K562 (cell line): Measurements from ENCODE around the gene CMTM5. TPM values are rescaled to one million over a fixed set of nuclear protein-coding genes. Genes with fewer than 3 reads are reported as not detected.

Experiments
- ATAC-seq: fragments of 200-7000 bp; cut with Tn5 transposase; 3 replicates; pipeline ENCODE4 v1.9.1; 2020; ENCODE audit warnings: moderate library complexity
- BruUV-seq: library from RNA; stranded (reverse); fragments of 400-500 nt; replicated peaks from 2 replicates; lab custom pipeline; 2021; lab: Mats Ljungman, UMichigan
- CTCF ChIA-PET: fragments of 300-600 bp; formaldehyde crosslinking; extraction: SDS; loops from one replicate; lab custom pipeline; 2021; ENCODE audit warnings: low intra/inter-chr PET ratio; lab: Yijun Ruan, JAX
- POLR2A ChIA-PET: fragments of 300-600, 350-650 bp; sonication (Branson Sonifier 250); formaldehyde crosslinking; extraction: SDS; loops from one replicate; lab custom pipeline; 2021; ENCODE audit warnings: antibody characterized with exemption, inconsistent platforms; lab: Yijun Ruan, JAX
- DNase-seq, 4 experiments: peaks; one replicate each; pipeline versions ENCODE4 v3.0.0 to v3.0.0-alpha.2; 2011 to 2018; ENCODE audit warnings: low spot score in 3 of 4, mixed read lengths in 3 of 4; ENCODE audit errors: extremely low read depth in 1 of 4
- FAIRE-seq: peaks from 2 replicates; lab custom pipeline; 2011; peaks lifted over from hg19 to GRCh38; lab: Jason Lieb, UNC
- H2AFZ ChIP-seq: 2 replicates; pipeline ENCODE4 v1.6.0; 2011; ENCODE audit warnings: low read depth, low read length, control low read depth, inconsistent platforms
- H3K27ac ChIP-seq: fragments of 200-600 bp; 3 replicates; pipeline ENCODE4 v1.8.0; 2011; ENCODE audit warnings: low read depth, mild to moderate bottlenecking, control low read depth, inconsistent platforms, low read length, moderate library complexity, mixed read lengths; ENCODE audit errors: extremely low read depth
- H3K27me3 ChIP-seq, 2 experiments: fragments of 300-600 bp in 1 of 2; 2 replicates in 1 of 2; 3 replicates in 1 of 2; pipeline versions ENCODE4 v1.6.0 to v1.8.0; 2011; ENCODE audit warnings: inconsistent platforms in 2 of 2, low read length in 2 of 2, mild to moderate bottlenecking in 1 of 2, mixed read lengths in 1 of 2, moderate library complexity in 1 of 2; ENCODE audit not compliant: control insufficient read depth in 2 of 2, insufficient read depth in 2 of 2
- H3K36me3 ChIP-seq: fragments of 300-600 bp; 3 replicates; pipeline ENCODE4 v1.8.0; 2011; ENCODE audit warnings: mild to moderate bottlenecking, low read length, inconsistent platforms; ENCODE audit not compliant: control insufficient read depth, insufficient read depth
- H3K4me1 ChIP-seq, 2 experiments: fragments of 200-600 bp in 1 of 2; replicated peaks in 1 of 2; 2 replicates in 1 of 2; 3 replicates in 1 of 2; pipeline versions ENCODE4 v1.5.1 to v1.8.0; 2011; ENCODE audit warnings: inconsistent platforms in 2 of 2, low read length in 2 of 2, mild to moderate bottlenecking in 1 of 2, mixed read lengths in 1 of 2, moderate library complexity in 1 of 2; ENCODE audit not compliant: control insufficient read depth in 2 of 2, insufficient read depth in 2 of 2
- H3K4me2 ChIP-seq: 2 replicates; pipeline ENCODE4 v1.6.1; 2011; ENCODE audit warnings: low read length, control low read depth, inconsistent platforms, mixed read lengths; ENCODE audit not compliant: insufficient read depth
- H3K4me3 ChIP-seq: fragments of 200-600 bp; sonication (generic), shearing (Covaris generic); 2 replicates; pipeline ENCODE4 v1.5.1; 2016; ENCODE audit warnings: control low read depth, inconsistent platforms
- H3K79me2 ChIP-seq: fragments of 200-600 bp; 3 replicates; pipeline ENCODE4 v1.8.0; 2011; ENCODE audit warnings: low read length, inconsistent platforms; ENCODE audit not compliant: control insufficient read depth, insufficient read depth
- H3K9ac ChIP-seq, 2 experiments: 2 replicates each; pipeline versions ENCODE4 v1.6.0 to v1.6.1; 2011; ENCODE audit warnings: low read depth in 2 of 2, low read length in 2 of 2, control low read depth in 1 of 2, inconsistent platforms in 1 of 2, mild to moderate bottlenecking in 1 of 2, mixed read lengths in 1 of 2; ENCODE audit not compliant: insufficient read depth in 1 of 2
- H3K9me1 ChIP-seq: one replicate; pipeline ENCODE4 v1.6.0; 2011; ENCODE audit warnings: inconsistent platforms, mild to moderate bottlenecking, low read length, moderate library complexity; ENCODE audit not compliant: control insufficient read depth, insufficient read depth
- H3K9me3 ChIP-seq: replicated peaks from 2 replicates; pipeline ENCODE4 v1.5.1; 2011; ENCODE audit warnings: low read depth, low read length, inconsistent platforms; ENCODE audit not compliant: control insufficient read depth, insufficient read depth
- H4K20me1 ChIP-seq: replicated peaks from 2 replicates; pipeline ENCODE4 v1.6.1; 2011; ENCODE audit warnings: low read length, inconsistent platforms, mixed read lengths; ENCODE audit not compliant: control insufficient read depth, insufficient read depth
- DNMT1 ChIP-seq: fragments of 450-650 bp; IDR thresholded peaks from 2 replicates; pipeline ENCODE4 v1.6.1; 2016; ENCODE audit warnings: antibody characterized with exemption, mild to moderate bottlenecking
- GABPB1 ChIP-seq: sonication (generic); formaldehyde crosslinking; IDR thresholded peaks from 2 replicates; pipeline ENCODE4 v1.8.0; 2022; ENCODE audit warnings: mild to moderate bottlenecking, missing genetic modification reagents
- GTF3C2 ChIP-seq: IDR thresholded peaks from 3 replicates; pipeline ENCODE4 v1.6.1; 2011; ENCODE audit warnings: borderline replicate concordance, mild to moderate bottlenecking, moderate library complexity; ENCODE audit not compliant: insufficient read length; ENCODE audit errors: extremely low read depth
- IRF2 ChIP-seq: sonication (generic); formaldehyde crosslinking; IDR thresholded peaks from 2 replicates; pipeline ENCODE4 v1.8.1; 2022; ENCODE audit warnings: mild to moderate bottlenecking, missing genetic modification reagents
- KDM4B ChIP-seq, 2 experiments: fragments of 450-650 bp in 1 of 2; sonication (generic) in 1 of 2; IDR thresholded peaks; 2 replicates each; pipeline ENCODE4 v1.6.1; 2016 to 2017; ENCODE audit warnings: borderline replicate concordance in 2 of 2, antibody characterized with exemption in 1 of 2, low read depth in 1 of 2, mild to moderate bottlenecking in 1 of 2
- NR3C1 ChIP-seq: sonication (generic); formaldehyde crosslinking; IDR thresholded peaks from 2 replicates; pipeline ENCODE4 v1.8.1; 2022; ENCODE audit warnings: missing genetic modification reagents
- TBL1XR1 ChIP-seq, 2 experiments: IDR thresholded peaks; 2 replicates each; pipeline ENCODE4 v1.6.1; 2012; ENCODE audit warnings: improper control_type of control experiment in 2 of 2, low read length in 2 of 2, mild to moderate bottlenecking in 1 of 2
- ZNF174 ChIP-seq: fragments of 250-450 bp; sonication (Bioruptor Pico); IDR thresholded peaks from 2 replicates; pipeline ENCODE4 v1.4.0; 2020; ENCODE audit warnings: mild to moderate bottlenecking
- ZNF175 ChIP-seq: fragments of 200-800 bp; sonication (Bioruptor generic); IDR thresholded peaks from 2 replicates; pipeline ENCODE4 v1.6.1; 2016; ENCODE audit warnings: low read depth, mild to moderate bottlenecking, missing genetic modification characterization, missing compliant biosample characterization
- WGBS: fragments of 100-300 bp; shearing (Covaris generic); methylation state at CpG from one replicate; pipeline ENCODE4 v1.1.6; 2016; ENCODE audit warnings: low coverage, mixed read lengths; ENCODE audit not compliant: insufficient coverage; ENCODE audit errors: missing lambda C conversion rate; 5-methylcytosine and 5-hydroxymethylcytosine counted together
- in situ Hi-C: fragments of 300-500 bp; cut with MboI; formaldehyde crosslinking; loops from 4 replicates; pipeline ENCODE4 v1.15.0; 2018; ENCODE audit warnings: inconsistent platforms, mixed read lengths
- intact Hi-C: fragments of 100-400 bp; cut with micrococcal nuclease; formaldehyde crosslinking; loops from 2 replicates; pipeline ENCODE4 v1.14.2; 2022
- polyA plus RNA-seq, 8 experiments: library from polyadenylated mRNA; depleted of rRNA in 4 of 8; stranded (reverse) in 5 of 8; unstranded in 3 of 8; fragments of >200 nt; fragmentation: Nextera tagmentation in 2 of 8; fragmentation: Illumina TruSeq in 1 of 8; extraction: Ambion mirVana in 2 of 8; extraction: Trizol in 1 of 8; gene quantifications; 2 replicates each; pipeline versions ENCODE4 v1.2.1 to v1.2.3, GENCODE V29; 2011 to 2014; ENCODE audit warnings: inconsistent platforms in 1 of 8, missing spikeins in 1 of 8
- total RNA-seq, 7 experiments: library from RNA; depleted of rRNA in 6 of 7; stranded (reverse); fragments of >200 nt in 6 of 7; fragmentation: Illumina TruSeq in 2 of 7; extraction: Trizol in 2 of 7; gene quantifications; 2 replicates each; pipeline versions ENCODE4 v1.2.1 to v1.2.3, GENCODE V29; 2011 to 2021; ENCODE audit warnings: low replicate concordance in 1 of 7
- TF ChIP-seq, protein P1 (sequence below): fragments of 250-450 bp; sonication (Bioruptor Pico); IDR thresholded peaks from 2 replicates; pipeline ENCODE4 v1.4.0; 2020
- TF ChIP-seq, protein P2 (sequence below): sonication (generic); formaldehyde crosslinking; IDR thresholded peaks from 2 replicates; pipeline ENCODE4 v1.8.1; 2023; ENCODE audit warnings: mild to moderate bottlenecking, missing genetic modification reagents

CMTM5 gene
- total and polyA plus RNA-seq, 9 of the 15 experiments (the other 6 are each of a cell fraction or from before 2014, with no cell fraction given) = 0.21 TPM; not detected in 8

DNA sequence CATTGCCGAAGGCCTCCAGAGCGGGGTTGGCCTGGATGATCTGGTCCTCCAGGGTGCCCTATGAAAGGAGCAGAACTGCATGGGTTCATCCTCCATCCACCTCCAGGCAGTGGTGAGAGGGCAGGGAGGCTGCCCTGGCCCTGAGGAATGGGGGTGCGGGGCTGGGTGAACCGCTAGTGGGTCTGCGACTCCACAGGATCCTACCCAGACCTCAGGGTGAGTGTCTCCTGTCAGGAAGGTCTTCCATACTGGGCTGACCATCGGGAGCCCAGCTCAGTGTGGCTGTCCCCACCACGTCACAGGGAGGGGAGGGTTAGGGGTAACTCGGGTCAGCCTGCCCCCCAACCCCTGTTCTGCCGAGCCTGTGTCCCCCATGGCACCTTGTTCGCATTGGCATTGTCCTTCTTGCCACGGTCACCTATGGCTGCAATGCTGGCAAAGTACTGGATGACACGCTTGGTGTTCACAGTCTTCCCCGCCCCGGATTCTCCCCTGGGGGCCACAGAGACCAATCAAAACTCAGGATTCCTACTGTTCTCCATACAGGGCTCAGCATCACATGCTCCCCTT lies 27.6 kb downstream of the CMTM5 start (continued):
- TF ChIP-seq GTF3C2 (no peak), GABPB1 (CRISPR knock-in tag) (no peak)
- TF ChIP-seq, protein P1, sequence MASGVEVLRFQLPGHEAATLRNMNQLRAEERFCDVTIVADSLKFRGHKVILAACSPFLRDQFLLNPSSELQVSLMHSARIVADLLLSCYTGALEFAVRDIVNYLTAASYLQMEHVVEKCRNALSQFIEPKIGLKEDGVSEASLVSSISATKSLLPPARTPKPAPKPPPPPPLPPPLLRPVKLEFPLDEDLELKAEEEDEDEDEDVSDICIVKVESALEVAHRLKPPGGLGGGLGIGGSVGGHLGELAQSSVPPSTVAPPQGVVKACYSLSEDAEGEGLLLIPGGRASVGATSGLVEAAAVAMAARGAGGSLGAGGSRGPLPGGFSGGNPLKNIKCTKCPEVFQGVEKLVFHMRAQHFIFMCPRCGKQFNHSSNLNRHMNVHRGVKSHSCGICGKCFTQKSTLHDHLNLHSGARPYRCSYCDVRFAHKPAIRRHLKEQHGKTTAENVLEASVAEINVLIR (CRISPR knock-in tag) = no peak

GRCh38 chr14:23405096-23405495 lies 28.2 kb downstream of the CMTM5 start:
- Histone ChIP-seq H3K36me3 (no peaks in the 10 kb centered on the region), H3K9ac (no peak overlapping the region)
- no peak for TF ChIP-seq TBL1XR1 (IDR thresholded peaks at IDR 0.05; ENCODE audit: low read length in 2 of 2)
- TF ChIP-seq NR3C1 (CRISPR knock-in tag) = no peak
- TF ChIP-seq KDM4B (IDR thresholded peaks at IDR 0.05; ENCODE audit: borderline replicate concordance in 2 of 2, low read depth in 1 of 2) = no peak
- TF ChIP-seq ZNF174 (CRISPR knock-in tag) = no peak
- TF ChIP-seq DNMT1 = no peak
- no peak for TF ChIP-seq IRF2 (CRISPR knock-in tag)
- TF ChIP-seq, protein P2, sequence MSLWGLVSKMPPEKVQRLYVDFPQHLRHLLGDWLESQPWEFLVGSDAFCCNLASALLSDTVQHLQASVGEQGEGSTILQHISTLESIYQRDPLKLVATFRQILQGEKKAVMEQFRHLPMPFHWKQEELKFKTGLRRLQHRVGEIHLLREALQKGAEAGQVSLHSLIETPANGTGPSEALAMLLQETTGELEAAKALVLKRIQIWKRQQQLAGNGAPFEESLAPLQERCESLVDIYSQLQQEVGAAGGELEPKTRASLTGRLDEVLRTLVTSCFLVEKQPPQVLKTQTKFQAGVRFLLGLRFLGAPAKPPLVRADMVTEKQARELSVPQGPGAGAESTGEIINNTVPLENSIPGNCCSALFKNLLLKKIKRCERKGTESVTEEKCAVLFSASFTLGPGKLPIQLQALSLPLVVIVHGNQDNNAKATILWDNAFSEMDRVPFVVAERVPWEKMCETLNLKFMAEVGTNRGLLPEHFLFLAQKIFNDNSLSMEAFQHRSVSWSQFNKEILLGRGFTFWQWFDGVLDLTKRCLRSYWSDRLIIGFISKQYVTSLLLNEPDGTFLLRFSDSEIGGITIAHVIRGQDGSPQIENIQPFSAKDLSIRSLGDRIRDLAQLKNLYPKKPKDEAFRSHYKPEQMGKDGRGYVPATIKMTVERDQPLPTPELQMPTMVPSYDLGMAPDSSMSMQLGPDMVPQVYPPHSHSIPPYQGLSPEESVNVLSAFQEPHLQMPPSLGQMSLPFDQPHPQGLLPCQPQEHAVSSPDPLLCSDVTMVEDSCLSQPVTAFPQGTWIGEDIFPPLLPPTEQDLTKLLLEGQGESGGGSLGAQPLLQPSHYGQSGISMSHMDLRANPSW = no peak
- TF ChIP-seq ZNF175 (CRISPR knock-in tag) = no peak
- TF ChIP-seq, all 486 proteins: peak for 0
- FAIRE-seq (no peak), ATAC-seq (no peak), DNase-seq (no peak)
- Histone ChIP-seq H3K79me2 (no peaks in the 10 kb centered on the region), H2AFZ (no peak overlapping the region), H3K4me3 (no peak overlapping the region), H3K27ac (no peak overlapping the region), H3K27me3 (peaks cover 14 to 71% of the 10 kb centered on the region in 2 experiments; a peak in 4 of 5 replicates), H3K9me3 (no peaks in the 10 kb centered on the region), H3K4me2 (no peak overlapping the region), H3K4me1 (peaks cover 0 to 6% of the 10 kb centered on the region in 2 experiments; a peak in 2 of 5 replicates), H4K20me1 (no peaks in the 10 kb centered on the region), H3K9me1 (no peaks in the 10 kb centered on the region)
- ChIA-PET POLR2A (no interaction called here), CTCF (no interaction called here)
- no TSS peak for BruUV-seq
- 0% methylated on average over 4 of the region's 10 CpGs for WGBS
- intact Hi-C loops (no loop called here), in situ Hi-C loops (no loop called here)
